ENCODE results near the gene RHEX. TPM values are rescaled to one million over a fixed set of nuclear protein-coding genes. Genes with fewer than 3 reads are reported as not detected.
A peak's percentile ranks its signal among the peaks of the same experiment; 100 is the strongest.

Gene RHEX
- total and polyA plus RNA-seq, 2 of the 13 experiments (the other 11 are each of a cell fraction or from before 2014, with no cell fraction given): 1.4 to 2.7 TPM

DNA sequence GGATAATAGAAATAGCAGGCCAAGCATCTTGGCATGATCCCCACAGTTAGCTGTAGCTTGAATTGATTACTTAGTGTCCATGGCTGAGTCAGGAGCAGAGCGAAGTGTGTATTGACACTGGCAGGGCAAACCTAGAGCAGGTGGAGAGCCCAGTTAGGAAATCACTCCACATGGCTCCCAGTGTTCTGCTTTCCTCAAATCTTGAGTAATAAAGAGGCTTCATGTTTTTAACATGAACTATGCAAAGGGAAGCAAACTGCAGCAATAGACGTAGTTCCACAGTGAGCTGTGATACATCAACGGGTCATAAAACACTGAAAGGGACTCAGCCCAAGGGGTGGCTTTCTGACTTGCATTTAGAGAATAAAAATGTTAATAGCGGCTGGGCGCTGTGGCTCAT lies 28.9 kb downstream of the RHEX start:
- TF ChIP-seq ZNF20 (CRISPR knock-in tag; IDR thresholded peaks at IDR 0.05): no peak
- no peak for TF ChIP-seq FIP1L1 (IDR thresholded peaks at IDR 0.05; ENCODE audit: borderline replicate concordance, insufficient read depth, low read depth, low read length)
- no peak for TF ChIP-seq HDAC1 (CRISPR knock-in tag; IDR thresholded peaks at IDR 0.05)
- TF ChIP-seq, protein P1, sequence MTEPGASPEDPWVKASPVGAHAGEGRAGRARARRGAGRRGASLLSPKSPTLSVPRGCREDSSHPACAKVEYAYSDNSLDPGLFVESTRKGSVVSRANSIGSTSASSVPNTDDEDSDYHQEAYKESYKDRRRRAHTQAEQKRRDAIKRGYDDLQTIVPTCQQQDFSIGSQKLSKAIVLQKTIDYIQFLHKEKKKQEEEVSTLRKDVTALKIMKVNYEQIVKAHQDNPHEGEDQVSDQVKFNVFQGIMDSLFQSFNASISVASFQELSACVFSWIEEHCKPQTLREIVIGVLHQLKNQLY (CRISPR knock-in tag; IDR thresholded peaks at IDR 0.05): no peak
- TF ChIP-seq FOXA1 (IDR thresholded peaks at IDR 0.05): no peak
- no peak for TF ChIP-seq FOXA1 (CRISPR knock-in tag; IDR thresholded peaks at IDR 0.05)
- no peak for TF ChIP-seq TCF7L2 (IDR thresholded peaks at IDR 0.05; ENCODE audit: low read depth, low read length)
- 0 out of 2 replicates have a peak, but pooled peaks have one; percentile 5 for TF ChIP-seq SMC3 (IDR thresholded peaks at IDR 0.05; ENCODE audit: low read length)
- no peak for TF ChIP-seq ZBTB7A (CRISPR knock-in tag; IDR thresholded peaks at IDR 0.05)
- TF ChIP-seq ZNF232 (CRISPR knock-in tag; IDR thresholded peaks at IDR 0.05; ENCODE audit: borderline replicate concordance): peak; percentile 78
- Histone ChIP-seq H3K27ac (ENCODE audit: extremely low read length, insufficient read depth, low read length) (no peak overlapping the region), H3K4me2 (ENCODE audit: low read depth, low read length) (no peak overlapping the region), H3K27me3 (ENCODE audit: control insufficient read depth in 1 of 2, insufficient read depth in 2 of 2, low read length in 2 of 2) (no peaks in the 10 kb centered on the region), H4K20me1 (ENCODE audit: insufficient read depth, low read length) (no peaks in the 10 kb centered on the region), H3K79me2 (ENCODE audit: insufficient read depth, low read length) (no peaks in the 10 kb centered on the region), H3K9ac (ENCODE audit: insufficient read depth, low read depth, low read length) (no peak overlapping the region), H2AFZ (ENCODE audit: low read length) (no peak overlapping the region), H3K9me3 (ENCODE audit: low read length) (no peaks in the 10 kb centered on the region), H3K4me1 (ENCODE audit: insufficient read depth, low read length) (no peaks in the 10 kb centered on the region), H3K4me3 (replicated peaks in 1 of 3; ENCODE audit: insufficient read depth in 1 of 3, low read depth in 2 of 3, low read length in 3 of 3) (no peak overlapping the region), H3K36me3 (replicated peaks in 1 of 2; ENCODE audit: control insufficient read depth in 1 of 2, insufficient read depth in 2 of 2, low read length in 2 of 2) (no peaks in the 10 kb centered on the region)
- intact Hi-C loops (cut with micrococcal nuclease; ENCODE audit: unreplicated experiment): no loop called here
- POLR2A ChIA-PET: no interaction called here
- 72% methylated on average over 5 of the region's 5 CpGs for WGBS (ENCODE audit: low lambda C conversion rate)
- in situ Hi-C loops (cut with HindIII; ENCODE audit: extremely low pct_ligation_motif_present, low pct_unique_long_range_greater_than_20kb): no loop called here
- FAIRE-seq (no peak), DNase-seq (ENCODE audit: low spot score) (peak; percentile 23), ATAC-seq (peak; percentile 79)
- CTCF ChIA-PET (ENCODE audit: low intra/inter-chr PET ratio, low total read pairs): no interaction called here
- BruUV-seq (replicated peaks): no TSS peak

Measured in HepG2 (cell line).